ENCODE data around the gene SCYL3. TPM values are rescaled to one million over a fixed set of nuclear protein-coding genes. Genes with fewer than 3 reads are reported as not detected.

The SCYL3 gene
- total and polyA plus RNA-seq, 2 donors (not counting 1 experiment from before 2014, with no cell fraction given), result 7.2 to 11.7 TPM

- Histone ChIP-seq H3K9ac (ENCODE audit: insufficient read depth, low read length) (no peak overlapping the region), H3K4me2 (ENCODE audit: extremely low read depth, insufficient read depth, low read length) (no peak overlapping the region), H3K27ac (ENCODE audit: insufficient read depth, low read length) (no peak overlapping the region), H4K20me1 (ENCODE audit: control insufficient read depth, extremely low read depth, insufficient read depth, low read length) (no peaks in the 10 kb centered on the region), H3K27me3 (ENCODE audit: control insufficient read depth, insufficient read depth, low read length) (no peaks in the 10 kb centered on the region), H3K4me3 (replicated peaks in 1 of 4; ENCODE audit: control extremely low read depth in 1 of 4, insufficient read depth in 1 of 4, low read depth in 3 of 4, low read length in 4 of 4) (no peak overlapping the region), H3K36me3 (ENCODE audit: control insufficient read depth, insufficient read depth, low read length) (no peaks in the 10 kb centered on the region), H3K79me2 (ENCODE audit: control insufficient read depth, insufficient read depth, low read length) (no peaks in the 10 kb centered on the region), H3K9me3 (ENCODE audit: control insufficient read depth, insufficient read depth, low read depth, low read length) (no peaks in the 10 kb centered on the region), H3K4me1 (ENCODE audit: control insufficient read depth, extremely low read depth, insufficient read depth, low read length) (peaks cover 2% of the 10 kb centered on the region), H2AFZ (ENCODE audit: low read length) (no peak overlapping the region)
- no peak for DNase-seq (ENCODE audit: low read depth in 2 of 2)
- TF ChIP-seq EZH2 (IDR thresholded peaks at IDR 0.05; ENCODE audit: low read length, missing control alignments) (no peak), CTCF (conservative IDR thresholded peaks at IDR 0.05 in 1 of 2, IDR thresholded peaks at IDR 0.05 in 1 of 2; ENCODE audit: low read depth in 1 of 2, low read length in 2 of 2) (no peak)
These were observed 21.5 kb upstream of the SCYL3 start for GRCh38 chr1:169915150-169915549.

DNA sequence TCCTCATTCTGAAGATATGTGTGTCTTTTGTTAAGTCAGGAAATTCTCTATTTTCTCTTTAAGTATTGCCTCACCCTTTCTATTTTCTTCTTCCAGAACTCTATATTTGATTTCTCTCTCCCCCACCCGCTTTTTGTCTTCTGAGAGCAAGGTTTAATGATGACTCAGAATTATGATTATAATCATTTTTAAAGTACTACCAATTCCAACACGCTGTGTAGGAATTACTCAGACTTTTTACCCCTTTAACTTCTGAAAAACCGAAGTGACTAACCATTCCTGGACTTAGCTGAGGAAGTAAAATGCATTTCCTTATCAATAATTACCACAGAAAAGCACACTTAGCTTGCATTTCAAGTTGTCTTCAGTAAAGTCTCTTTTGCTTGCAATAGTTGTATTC lies 20.8 kb upstream of the SCYL3 start:
- H3K9ac ChIP-seq (ENCODE audit: insufficient read depth, low read length), result no peak overlapping the region
- H4K20me1 ChIP-seq (ENCODE audit: control insufficient read depth, extremely low read depth, insufficient read depth, low read length), result no peaks in the 10 kb centered on the region
- peak overlapping the region; percentile 44 for H3K4me2 ChIP-seq (ENCODE audit: extremely low read depth, insufficient read depth, low read length)
- H3K9me3 ChIP-seq (ENCODE audit: control insufficient read depth, insufficient read depth, low read depth, low read length), result no peaks in the 10 kb centered on the region
- TF ChIP-seq EZH2 (IDR thresholded peaks at IDR 0.05; ENCODE audit: low read length, missing control alignments) (no peak), CTCF (conservative IDR thresholded peaks at IDR 0.05 in 1 of 2, IDR thresholded peaks at IDR 0.05 in 1 of 2; ENCODE audit: low read depth in 1 of 2, low read length in 2 of 2) (no peak)
- no peak overlapping the region for H2AFZ ChIP-seq (ENCODE audit: low read length)
- H3K27me3 ChIP-seq (ENCODE audit: control insufficient read depth, insufficient read depth, low read length), result no peaks in the 10 kb centered on the region
- H3K4me3 ChIP-seq (replicated peaks in 1 of 4; ENCODE audit: control extremely low read depth in 1 of 4, insufficient read depth in 1 of 4, low read depth in 3 of 4, low read length in 4 of 4), result no peak overlapping the region
- H3K27ac ChIP-seq (ENCODE audit: insufficient read depth, low read length), result no peak overlapping the region
- no peaks in the 10 kb centered on the region for H3K36me3 ChIP-seq (ENCODE audit: control insufficient read depth, insufficient read depth, low read length)
- peaks cover 2% of the 10 kb centered on the region for H3K4me1 ChIP-seq (ENCODE audit: control insufficient read depth, extremely low read depth, insufficient read depth, low read length)
- H3K79me2 ChIP-seq (ENCODE audit: control insufficient read depth, insufficient read depth, low read length), result no peaks in the 10 kb centered on the region
- DNase-seq (ENCODE audit: low read depth in 2 of 2), result peak; percentile 48 to 70

DNA sequence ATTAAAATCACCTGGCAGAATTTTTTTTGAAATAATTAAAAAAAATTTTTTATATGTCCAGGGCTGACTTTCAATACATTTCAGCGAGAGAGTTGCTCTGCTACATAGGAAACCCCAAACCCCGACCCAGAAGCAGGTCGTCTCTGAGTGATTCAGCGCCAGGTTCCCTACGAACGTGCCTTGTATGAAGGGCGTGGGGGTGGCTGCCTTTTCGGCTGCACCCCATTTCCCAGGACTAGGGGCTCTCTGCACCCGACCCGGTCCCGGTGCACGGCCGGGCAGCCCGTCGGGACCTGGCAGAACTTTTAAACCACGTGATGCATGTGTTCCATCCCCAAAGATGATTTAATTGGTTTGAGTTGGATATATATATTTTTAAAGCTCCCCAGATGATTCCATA lies 15.8 kb upstream of the SCYL3 start:
- H3K4me2 ChIP-seq (ENCODE audit: extremely low read depth, insufficient read depth, low read length), result no peak overlapping the region
- H2AFZ ChIP-seq (ENCODE audit: low read length), result no peak overlapping the region
- H3K9me3 ChIP-seq (ENCODE audit: control insufficient read depth, insufficient read depth, low read depth, low read length), result no peaks in the 10 kb centered on the region
- no peak for DNase-seq (ENCODE audit: low read depth in 2 of 2)
- no peaks in the 10 kb centered on the region for H3K27me3 ChIP-seq (ENCODE audit: control insufficient read depth, insufficient read depth, low read length)
- H3K36me3 ChIP-seq (ENCODE audit: control insufficient read depth, insufficient read depth, low read length), result no peaks in the 10 kb centered on the region
- no peak overlapping the region for H3K4me3 ChIP-seq (replicated peaks in 1 of 4; ENCODE audit: control extremely low read depth in 1 of 4, insufficient read depth in 1 of 4, low read depth in 3 of 4, low read length in 4 of 4)
- H4K20me1 ChIP-seq (ENCODE audit: control insufficient read depth, extremely low read depth, insufficient read depth, low read length), result no peaks in the 10 kb centered on the region
- H3K27ac ChIP-seq (ENCODE audit: insufficient read depth, low read length), result no peak overlapping the region
- no peaks in the 10 kb centered on the region for H3K79me2 ChIP-seq (ENCODE audit: control insufficient read depth, insufficient read depth, low read length)
- H3K4me1 ChIP-seq (ENCODE audit: control insufficient read depth, extremely low read depth, insufficient read depth, low read length), result no peaks in the 10 kb centered on the region
- TF ChIP-seq EZH2 (IDR thresholded peaks at IDR 0.05; ENCODE audit: low read length, missing control alignments) (no peak), CTCF (conservative IDR thresholded peaks at IDR 0.05 in 1 of 2, IDR thresholded peaks at IDR 0.05 in 1 of 2; ENCODE audit: low read depth in 1 of 2, low read length in 2 of 2) (no peak)
- H3K9ac ChIP-seq (ENCODE audit: insufficient read depth, low read length), result no peak overlapping the region
